ENCODE data around the gene RAB31.

GRCh38 chr18:9835825-9836224 lies 127.7 kb downstream of the RAB31 start:
- TF ChIP-seq POLR2A (IDR thresholded peaks at IDR 0.05) (no peak), CTCF (IDR thresholded peaks at IDR 0.05) (no peak)
